CD4-positive, alpha-beta memory T cell (primary cell): ENCODE results near the gene ST3GAL3. TPM values are rescaled to one million over a fixed set of nuclear protein-coding genes. Genes with fewer than 3 reads are reported as not detected.
A peak's percentile ranks its signal among the peaks of the same experiment; 100 is the strongest.

Experiments used
- CTCF ChIA-PET: fragments of 350-600 bp; sonication (Branson Sonifier 250); formaldehyde crosslinking; loops from one replicate; lab custom pipeline; 2021; ENCODE audit warnings: inconsistent platforms; ENCODE audit not compliant: partially characterized antibody; lab: Charles Lee
- POLR2A ChIA-PET: fragments of 350-600 bp; sonication (Branson Sonifier 250); formaldehyde crosslinking; loops from one replicate; lab custom pipeline; 2021; ENCODE audit not compliant: partially characterized antibody; lab: Charles Lee
- DNase-seq, 5 donors: peaks; one replicate each; pipeline versions ENCODE4 v3.0.0 to v3.0.0-alpha.2; 2020 to 2022; ENCODE audit warnings: mixed read lengths in 1 of 5
- H3K27ac ChIP-seq: one replicate; pipeline ENCODE4 v1.7.0; 2013; ENCODE audit warnings: low read depth, low read length
- H3K27me3 ChIP-seq: 2 replicates; pipeline ENCODE4 v1.7.0; 2013; ENCODE audit warnings: mild to moderate bottlenecking, low read length, moderate library complexity; ENCODE audit not compliant: insufficient read depth
- H3K36me3 ChIP-seq: 2 replicates; pipeline ENCODE4 v1.7.0; 2013; ENCODE audit warnings: mild to moderate bottlenecking, low read length, moderate library complexity; ENCODE audit not compliant: insufficient read depth
- H3K4me1 ChIP-seq: 2 replicates; pipeline ENCODE4 v1.7.0; 2013; ENCODE audit warnings: mild to moderate bottlenecking, low read length, moderate library complexity; ENCODE audit not compliant: insufficient read depth
- H3K4me3 ChIP-seq, 2 donors: one replicate each; pipeline ENCODE4 v1.7.0; 2013; ENCODE audit warnings: low read length in 2 of 2, mild to moderate bottlenecking in 1 of 2
- H3K9me3 ChIP-seq, 2 donors: one replicate each; pipeline ENCODE4 v1.7.0; 2013; ENCODE audit warnings: low read length in 2 of 2, control low read depth in 1 of 2; ENCODE audit not compliant: control insufficient read depth in 1 of 2
- H3K27ac Mint-ChIP-seq, 7 donors: one replicate each; pipeline ENCODE4 v1.8.0; 2020 to 2021; ENCODE audit warnings: mixed read lengths in 7 of 7, mild to moderate bottlenecking in 6 of 7, inconsistent platforms in 3 of 7, moderate library complexity in 3 of 7
- H3K27me3 Mint-ChIP-seq, 2 donors: one replicate each; pipeline ENCODE4 v1.8.0; 2020 to 2021; ENCODE audit warnings: mixed read lengths in 2 of 2
- H3K36me3 Mint-ChIP-seq, 2 donors: one replicate each; pipeline ENCODE4 v1.8.0; 2020 to 2021; ENCODE audit warnings: mixed read lengths in 2 of 2, inconsistent platforms in 1 of 2, mild to moderate bottlenecking in 1 of 2
- H3K4me1 Mint-ChIP-seq, 4 donors: one replicate each; pipeline ENCODE4 v1.8.0; 2020 to 2021; ENCODE audit warnings: mixed read lengths in 4 of 4, mild to moderate bottlenecking in 1 of 4
- H3K4me3 Mint-ChIP-seq, 8 donors: one replicate each; pipeline ENCODE4 v1.8.0; 2020 to 2021; ENCODE audit warnings: mixed read lengths in 8 of 8, mild to moderate bottlenecking in 7 of 8, moderate library complexity in 6 of 8, inconsistent platforms in 3 of 8
- H3K9me3 Mint-ChIP-seq, 8 donors: one replicate each; pipeline ENCODE4 v1.8.0; 2020 to 2021; ENCODE audit warnings: mixed read lengths in 8 of 8, mild to moderate bottlenecking in 5 of 8, inconsistent platforms in 3 of 8, moderate library complexity in 1 of 8
- intact Hi-C: fragments of 100-400 bp; cut with micrococcal nuclease; formaldehyde crosslinking; loops from one replicate; pipeline ENCODE4 v1.15.1; 2023
- polyA plus RNA-seq, 2 donors: library from polyadenylated mRNA; unstranded; fragments of 300-500 nt; fragmentation: Illumina TruSeq; gene quantifications; one replicate each; pipeline ENCODE4 v1.2.3, GENCODE V29; 2021
- total RNA-seq, 2 experiments: library from RNA; stranded (reverse); gene quantifications; one replicate each; pipeline ENCODE4 v1.2.3, GENCODE V29; 2021

ST3GAL3 gene, protein sequence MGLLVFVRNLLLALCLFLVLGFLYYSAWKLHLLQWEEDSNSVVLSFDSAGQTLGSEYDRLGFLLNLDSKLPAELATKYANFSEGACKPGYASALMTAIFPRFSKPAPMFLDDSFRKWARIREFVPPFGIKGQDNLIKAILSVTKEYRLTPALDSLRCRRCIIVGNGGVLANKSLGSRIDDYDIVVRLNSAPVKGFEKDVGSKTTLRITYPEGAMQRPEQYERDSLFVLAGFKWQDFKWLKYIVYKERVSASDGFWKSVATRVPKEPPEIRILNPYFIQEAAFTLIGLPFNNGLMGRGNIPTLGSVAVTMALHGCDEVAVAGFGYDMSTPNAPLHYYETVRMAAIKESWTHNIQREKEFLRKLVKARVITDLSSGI
- total RNA-seq (10 to 100 TPM; 22.6 to 29.6 TPM), polyA plus RNA-seq (1 to 10 TPM; 6.1 to 9.9 TPM)

DNA sequence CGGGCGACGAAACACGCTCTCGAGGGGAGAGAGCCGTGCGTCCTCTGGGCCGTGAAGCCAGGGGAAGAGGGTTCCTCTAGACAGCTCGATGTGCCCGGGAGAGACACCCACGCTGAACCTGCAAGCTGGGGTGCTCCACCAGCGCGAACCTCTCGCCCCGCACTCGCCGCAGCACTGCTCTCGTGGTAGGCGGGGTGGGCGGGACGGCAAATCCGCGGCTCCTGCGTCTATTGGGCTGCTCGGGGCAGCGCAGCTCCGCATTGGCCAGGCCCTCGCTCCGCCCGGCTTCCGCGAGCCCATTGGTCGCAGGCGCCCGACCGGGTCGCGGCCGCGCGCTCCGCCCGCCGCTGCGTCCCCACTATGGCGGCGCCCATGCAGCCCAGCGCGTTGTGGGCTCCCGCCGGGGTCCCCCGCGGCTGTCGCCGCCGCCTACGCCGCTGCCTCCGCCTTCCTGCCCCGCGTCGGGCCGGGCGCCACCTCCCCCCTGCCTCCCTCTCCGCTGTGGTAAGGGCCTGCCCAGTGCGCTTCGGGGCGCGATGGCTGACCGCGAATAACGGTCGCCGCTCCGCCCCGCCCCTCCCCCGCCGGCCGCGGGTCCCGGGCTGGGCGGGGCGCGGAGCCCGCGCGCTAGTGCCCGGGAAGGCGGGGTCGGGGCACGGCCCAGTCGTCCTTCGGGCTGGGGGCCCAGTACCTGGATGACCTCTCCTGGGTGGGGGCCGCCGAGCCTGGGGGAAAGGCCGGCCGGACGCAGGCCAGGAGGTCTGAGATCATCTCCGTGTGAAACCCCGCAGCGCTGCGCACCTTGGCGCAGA, at the start of gene ST3GAL3:
ST3GAL3 (plus strand) TSS at position 347 of the 812 bp plus-strand sequence. CDS start 28,727 bp downstream, outside the sequence.
- Mint-ChIP-seq H3K27me3 (no peaks in the 10 kb centered on the region), H3K27ac (peak within 1 kb of the TSS; percentile 76 to 89 (median 85)), H3K36me3 (peaks cover 12 to 36% of the 10 kb centered on the region in 2 donors), H3K9me3 (no peaks in the 10 kb centered on the region), H3K4me1 (peaks cover 13 to 32% (median 25%) of the 10 kb centered on the region in 4 donors), H3K4me3 (peak within 1 kb of the TSS; percentile 88 to 94 (median 91))
- Histone ChIP-seq H3K4me1 (peaks cover 16% of the 10 kb centered on the region), H3K9me3 (no peaks in the 10 kb centered on the region), H3K27ac (peak within 1 kb of the TSS; percentile 55), H3K27me3 (no peaks in the 10 kb centered on the region), H3K4me3 (peak within 1 kb of the TSS; percentile 25 to 79), H3K36me3 (peaks cover 18% of the 10 kb centered on the region)
- intact Hi-C loops = loop anchor here (1.0 to 5.0 kb wide), 5 partner anchors 57 to 535 kb away; partner anchors contain the start of genes CFAP57, EBNA1BP2, HYI and IPO13
- ChIA-PET POLR2A (interaction anchor here (0.6 to 3.9 kb wide), 16 partner anchors 8 to 1414 kb away, joined by 3 to 41 read pairs (median 3); partner anchors contain the start of genes IPO13 and KDM4A), CTCF (interaction anchor here (0.9 kb wide), 1 partner anchor 57 kb away, joined by 3 read pairs; the partner anchor contains the start of gene KDM4A)
- DNase-seq = peak; percentile 87 to 91 (median 89)

DNA sequence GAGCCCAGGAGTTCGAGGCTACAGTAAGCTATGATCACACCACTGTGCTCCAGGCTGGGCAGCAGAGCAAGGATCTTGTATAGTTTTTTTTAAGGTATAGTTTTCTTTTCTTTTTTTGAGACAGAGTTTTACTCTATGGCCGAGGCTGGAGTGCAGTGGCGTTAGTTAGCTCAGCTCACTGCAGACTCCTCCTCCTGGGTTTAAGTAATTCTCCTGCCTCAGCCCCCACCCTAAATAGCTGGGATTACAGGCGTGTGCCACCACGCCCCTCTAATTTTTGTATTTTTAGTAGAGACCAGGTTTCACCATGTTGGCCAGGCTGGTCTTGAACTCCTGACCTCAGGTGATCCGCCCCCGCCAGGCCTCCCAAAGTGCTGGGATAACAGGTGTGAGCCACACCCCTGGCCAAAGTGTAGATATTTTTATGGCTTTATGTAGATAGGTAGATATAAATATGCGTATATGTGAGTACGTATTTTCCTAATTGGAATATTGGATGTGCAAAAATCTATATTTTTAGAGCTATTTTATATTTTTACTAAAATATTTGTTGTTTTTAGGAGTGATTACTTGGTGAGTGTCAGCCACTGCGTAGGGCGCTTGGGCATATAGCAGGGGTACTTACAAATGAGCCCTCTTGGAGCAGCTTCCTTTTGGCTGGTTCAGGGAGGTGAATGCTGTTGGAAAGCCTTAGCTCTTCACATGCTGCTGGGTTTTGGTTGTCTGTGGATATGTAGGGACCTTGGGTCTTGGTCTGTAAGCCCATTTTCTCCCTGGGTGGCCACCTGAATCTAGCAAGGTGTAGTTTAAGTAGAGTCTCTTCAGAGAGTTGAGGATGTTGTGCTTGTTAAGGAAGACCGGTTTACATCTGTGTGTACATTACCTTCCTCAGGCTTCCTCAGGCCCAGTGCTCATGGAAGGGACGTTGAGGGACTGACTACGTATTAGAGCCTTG, 47.8 kb upstream of the ST3GAL3 start:
- Mint-ChIP-seq H3K27me3 (no peaks in the 10 kb centered on the region), H3K9me3 (no peaks in the 10 kb centered on the region), H3K4me1 (peaks cover 6 to 19% (median 7%) of the 10 kb centered on the region in 4 donors), H3K27ac (peak overlapping the region in 1 of 7 donors; percentile 80), H3K4me3 (no peak overlapping the region), H3K36me3 (peaks cover 46 to 72% of the 10 kb centered on the region in 2 donors)
- no peak for DNase-seq
- Histone ChIP-seq H3K9me3 (no peaks in the 10 kb centered on the region), H3K27me3 (no peaks in the 10 kb centered on the region), H3K4me3 (no peak overlapping the region), H3K27ac (no peak overlapping the region), H3K36me3 (peaks cover 68% of the 10 kb centered on the region), H3K4me1 (no peaks in the 10 kb centered on the region)
- intact Hi-C loops = no loop called here
- ChIA-PET POLR2A (interaction anchor here (0.6 to 3.2 kb wide), 2 partner anchors 10 to 47 kb away, joined by 3 to 18 read pairs; partner anchors contain the start of gene KDM4A), CTCF (no interaction called here)

DNA sequence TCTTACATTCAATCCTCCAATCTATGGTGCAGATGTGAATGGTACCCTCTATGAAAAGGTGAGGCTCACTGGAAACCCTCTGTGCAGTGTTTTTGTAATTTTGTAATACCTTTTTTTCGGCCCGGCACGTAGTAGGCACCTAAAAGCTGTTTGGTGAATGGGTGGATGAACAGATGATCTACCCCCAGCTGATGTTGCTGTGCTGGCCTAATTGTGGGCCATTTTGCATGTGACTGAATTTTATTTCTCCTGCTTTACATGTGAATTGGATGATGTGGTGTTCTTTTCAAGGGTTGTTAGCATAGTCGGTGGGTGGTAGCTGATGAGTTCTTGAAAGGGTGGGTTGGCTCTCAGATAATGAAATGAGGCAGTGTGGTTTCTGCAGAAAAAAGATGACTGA, 47.0 kb upstream of the ST3GAL3 start:
- Mint-ChIP-seq H3K27me3 (no peaks in the 10 kb centered on the region), H3K4me1 (peaks cover 4 to 18% (median 7%) of the 10 kb centered on the region in 4 donors), H3K27ac (peak overlapping the region in 2 of 7 donors; percentile 0 to 44), H3K36me3 (peaks cover 48 to 72% of the 10 kb centered on the region in 2 donors), H3K9me3 (no peaks in the 10 kb centered on the region), H3K4me3 (no peak overlapping the region)
- H3K27me3 ChIP-seq = no peaks in the 10 kb centered on the region
- H3K9me3 ChIP-seq = no peaks in the 10 kb centered on the region
- peaks cover 69% of the 10 kb centered on the region for H3K36me3 ChIP-seq
- no peak overlapping the region for H3K4me3 ChIP-seq
- intact Hi-C loops = no loop called here
- ChIA-PET POLR2A (interaction anchor here (0.7 to 3.2 kb wide), 2 partner anchors 11 to 104 kb away, joined by 3 to 18 read pairs; partner anchors contain the start of gene KDM4A), CTCF (no interaction called here)
- no peak for DNase-seq
- no peak overlapping the region for H3K27ac ChIP-seq
- H3K4me1 ChIP-seq = no peaks in the 10 kb centered on the region

DNA sequence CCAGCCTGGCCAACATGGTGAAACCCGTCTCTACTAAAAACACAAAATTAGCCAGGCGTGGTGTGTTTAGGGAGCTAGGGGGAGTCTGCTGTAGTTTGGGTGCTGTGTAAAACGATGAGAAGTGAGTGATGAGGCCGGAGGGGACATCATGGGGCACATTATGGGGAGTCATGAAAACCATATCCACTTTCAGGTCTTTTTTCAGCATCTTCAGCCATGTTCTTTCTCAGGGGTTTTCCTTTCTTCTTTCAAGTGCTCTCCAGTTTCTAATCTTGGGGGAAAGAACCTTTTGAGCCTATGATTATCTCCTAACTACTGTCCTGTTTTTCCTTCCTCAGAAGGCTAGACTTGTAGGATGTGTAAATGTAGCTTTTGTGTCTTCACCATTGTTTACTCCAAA, 43.0 kb upstream of the ST3GAL3 start:
- H3K27ac ChIP-seq = no peak overlapping the region
- POLR2A ChIA-PET = interaction anchor here (3.4 kb wide), 1 partner anchor 15 kb away, joined by 9 read pairs; the partner anchor contains the start of gene KDM4A
- no peak overlapping the region for H3K27ac Mint-ChIP-seq
- CTCF ChIA-PET = no interaction called here
- no peaks in the 10 kb centered on the region for H3K27me3 ChIP-seq
- H3K27me3 Mint-ChIP-seq = no peaks in the 10 kb centered on the region
- H3K36me3 ChIP-seq = peaks cover 86% of the 10 kb centered on the region
- intact Hi-C loops = no loop called here
- DNase-seq = no peak
- H3K4me1 Mint-ChIP-seq = peaks cover 5 to 18% (median 8%) of the 10 kb centered on the region in 4 donors
- H3K4me3 Mint-ChIP-seq = no peak overlapping the region
- H3K4me3 ChIP-seq = no peak overlapping the region
- H3K36me3 Mint-ChIP-seq = peaks cover 75 to 82% of the 10 kb centered on the region in 2 donors
- H3K9me3 ChIP-seq = no peaks in the 10 kb centered on the region
- H3K4me1 ChIP-seq = no peaks in the 10 kb centered on the region
- no peaks in the 10 kb centered on the region for H3K9me3 Mint-ChIP-seq

DNA sequence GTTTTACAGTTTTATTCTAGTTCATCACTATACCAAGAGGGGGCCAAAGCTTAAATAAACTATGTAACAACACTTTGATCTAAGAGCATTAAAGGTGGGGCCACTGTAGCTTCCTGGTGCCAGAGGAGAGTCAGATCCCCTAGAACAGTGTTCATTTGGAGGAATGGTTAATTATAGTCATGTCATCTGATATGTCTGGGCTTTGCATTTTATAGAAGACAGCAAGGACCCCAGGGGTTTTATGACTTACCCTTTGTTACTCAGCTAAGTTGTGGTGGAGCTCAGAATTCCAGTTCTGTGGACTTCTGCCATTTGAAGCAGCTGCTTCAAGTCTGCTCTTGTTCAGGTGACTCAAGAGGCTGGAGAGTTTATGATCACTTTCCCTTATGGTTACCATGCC, 40.7 kb upstream of the ST3GAL3 start:
- no peak overlapping the region for H3K27ac ChIP-seq
- DNase-seq = no peak
- Mint-ChIP-seq H3K27ac (no peak overlapping the region), H3K4me1 (peaks cover 5 to 11% (median 6%) of the 10 kb centered on the region in 4 donors), H3K36me3 (peaks cover 75 to 86% of the 10 kb centered on the region in 2 donors), H3K9me3 (no peaks in the 10 kb centered on the region), H3K4me3 (no peak overlapping the region), H3K27me3 (no peaks in the 10 kb centered on the region)
- no peaks in the 10 kb centered on the region for H3K27me3 ChIP-seq
- H3K9me3 ChIP-seq = no peaks in the 10 kb centered on the region
- CTCF ChIA-PET = no interaction called here
- peaks cover 89% of the 10 kb centered on the region for H3K36me3 ChIP-seq
- no peak overlapping the region for H3K4me3 ChIP-seq
- H3K4me1 ChIP-seq = no peaks in the 10 kb centered on the region
- intact Hi-C loops = no loop called here
- POLR2A ChIA-PET = interaction anchor here (1.3 to 1.5 kb wide), 2 partner anchors 13 to 17 kb away, joined by 5 to 7 read pairs; partner anchors contain the start of gene KDM4A

DNA sequence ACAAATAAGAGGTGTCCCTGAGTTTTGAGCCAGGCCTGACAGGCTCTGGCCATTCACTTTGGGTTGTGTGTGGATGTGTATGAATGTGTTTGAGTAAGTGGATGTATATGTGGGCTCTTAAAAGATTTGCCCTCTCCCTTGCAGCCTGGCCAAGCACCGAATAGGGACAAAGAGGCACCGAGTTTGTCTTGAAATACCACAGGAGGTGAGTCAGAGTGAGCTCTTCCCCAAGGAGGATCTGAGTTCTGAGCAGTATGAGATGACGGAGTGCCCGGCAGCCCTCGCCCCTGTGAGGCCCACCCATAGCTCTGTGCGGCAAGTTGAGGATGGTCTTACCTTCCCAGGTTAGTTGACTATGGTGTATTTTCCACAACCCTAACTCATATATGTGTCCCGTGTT, 38.4 kb upstream of the ST3GAL3 start:
- Mint-ChIP-seq H3K9me3 (no peaks in the 10 kb centered on the region), H3K27ac (peak overlapping the region in 1 of 7 donors; percentile 44), H3K4me3 (no peak overlapping the region), H3K4me1 (peaks cover 4 to 11% (median 8%) of the 10 kb centered on the region in 4 donors), H3K36me3 (peaks cover 75 to 84% of the 10 kb centered on the region in 2 donors), H3K27me3 (no peaks in the 10 kb centered on the region)
- Histone ChIP-seq H3K27me3 (no peaks in the 10 kb centered on the region), H3K9me3 (no peaks in the 10 kb centered on the region), H3K36me3 (peaks cover 86% of the 10 kb centered on the region), H3K4me1 (no peaks in the 10 kb centered on the region), H3K4me3 (no peak overlapping the region), H3K27ac (no peak overlapping the region)
- CTCF ChIA-PET = no interaction called here
- intact Hi-C loops = no loop called here
- POLR2A ChIA-PET = interaction anchor here (1.1 kb wide), 1 partner anchor 38 kb away, joined by 3 read pairs; no protein-coding TSS in a partner anchor
- DNase-seq = no peak
